Measurements from ENCODE around the gene DSCAML1. TPM values are rescaled to one million over a fixed set of nuclear protein-coding genes. Genes with fewer than 3 reads are reported as not detected.

The DSCAML1 gene
- total RNA-seq, 4 donors from 2014 or later: 0.29 to 29.1 (median 3.4) TPM

- intact Hi-C loops (cut with DNase I; ENCODE audit: low total_unique reads): no loop called here
- Histone ChIP-seq H3K27ac (no peak overlapping the region), H3K27me3 (no peaks in the 10 kb centered on the region), H3K4me1 (no peaks in the 10 kb centered on the region), H3K9me3 (no peaks in the 10 kb centered on the region), H3K36me3 (no peaks in the 10 kb centered on the region), H3K4me3 (no peak overlapping the region)
- TF ChIP-seq POLR2A (IDR thresholded peaks at IDR 0.05): no peak
- no peak for TF ChIP-seq CTCF (IDR thresholded peaks at IDR 0.05)
- no peak for DNase-seq
These were observed 152.4 kb downstream of the DSCAML1 start for GRCh38 chr11:117644403-117645155.

GRCh38 chr11:117643606-117644300 is 153.3 kb downstream of the DSCAML1 start:
- TF ChIP-seq CTCF (IDR thresholded peaks at IDR 0.05): no peak
- no peak for TF ChIP-seq POLR2A (IDR thresholded peaks at IDR 0.05)
- intact Hi-C loops (cut with DNase I; ENCODE audit: low total_unique reads): no loop called here
- H3K4me1 ChIP-seq: no peaks in the 10 kb centered on the region
- no peaks in the 10 kb centered on the region for H3K9me3 ChIP-seq
- H3K36me3 ChIP-seq: no peaks in the 10 kb centered on the region
- no peaks in the 10 kb centered on the region for H3K27me3 ChIP-seq
- DNase-seq: no peak
- no peak overlapping the region for H3K27ac ChIP-seq
- no peak overlapping the region for H3K4me3 ChIP-seq

GRCh38 chr11:117642835-117643234 is 154.2 kb downstream of the DSCAML1 start:
- Histone ChIP-seq H3K4me1 (no peaks in the 10 kb centered on the region), H3K36me3 (no peaks in the 10 kb centered on the region), H3K27me3 (no peaks in the 10 kb centered on the region), H3K4me3 (no peak overlapping the region), H3K27ac (no peak overlapping the region), H3K9me3 (no peaks in the 10 kb centered on the region)
- no peak for DNase-seq
- TF ChIP-seq CTCF (IDR thresholded peaks at IDR 0.05): no peak
- TF ChIP-seq POLR2A (IDR thresholded peaks at IDR 0.05): no peak
- intact Hi-C loops (cut with DNase I; ENCODE audit: low total_unique reads): no loop called here

GRCh38 chr11:117642396-117642795 is 154.6 kb downstream of the DSCAML1 start:
- Histone ChIP-seq H3K27ac (no peak overlapping the region), H3K9me3 (no peaks in the 10 kb centered on the region), H3K4me3 (no peak overlapping the region), H3K36me3 (no peaks in the 10 kb centered on the region), H3K4me1 (no peaks in the 10 kb centered on the region), H3K27me3 (no peaks in the 10 kb centered on the region)
- intact Hi-C loops (cut with DNase I; ENCODE audit: low total_unique reads): no loop called here
- TF ChIP-seq POLR2A (IDR thresholded peaks at IDR 0.05) (no peak), CTCF (IDR thresholded peaks at IDR 0.05) (no peak)
- no peak for DNase-seq

Measured in uterus (tissue), 4 donors.